Measurements from ENCODE around the gene R3HDM2. TPM values are rescaled to one million over a fixed set of nuclear protein-coding genes. Genes with fewer than 3 reads are reported as not detected.

R3HDM2 gene
- total RNA-seq, 2 donors from 2014 or later = 101 to 115 TPM

DNA sequence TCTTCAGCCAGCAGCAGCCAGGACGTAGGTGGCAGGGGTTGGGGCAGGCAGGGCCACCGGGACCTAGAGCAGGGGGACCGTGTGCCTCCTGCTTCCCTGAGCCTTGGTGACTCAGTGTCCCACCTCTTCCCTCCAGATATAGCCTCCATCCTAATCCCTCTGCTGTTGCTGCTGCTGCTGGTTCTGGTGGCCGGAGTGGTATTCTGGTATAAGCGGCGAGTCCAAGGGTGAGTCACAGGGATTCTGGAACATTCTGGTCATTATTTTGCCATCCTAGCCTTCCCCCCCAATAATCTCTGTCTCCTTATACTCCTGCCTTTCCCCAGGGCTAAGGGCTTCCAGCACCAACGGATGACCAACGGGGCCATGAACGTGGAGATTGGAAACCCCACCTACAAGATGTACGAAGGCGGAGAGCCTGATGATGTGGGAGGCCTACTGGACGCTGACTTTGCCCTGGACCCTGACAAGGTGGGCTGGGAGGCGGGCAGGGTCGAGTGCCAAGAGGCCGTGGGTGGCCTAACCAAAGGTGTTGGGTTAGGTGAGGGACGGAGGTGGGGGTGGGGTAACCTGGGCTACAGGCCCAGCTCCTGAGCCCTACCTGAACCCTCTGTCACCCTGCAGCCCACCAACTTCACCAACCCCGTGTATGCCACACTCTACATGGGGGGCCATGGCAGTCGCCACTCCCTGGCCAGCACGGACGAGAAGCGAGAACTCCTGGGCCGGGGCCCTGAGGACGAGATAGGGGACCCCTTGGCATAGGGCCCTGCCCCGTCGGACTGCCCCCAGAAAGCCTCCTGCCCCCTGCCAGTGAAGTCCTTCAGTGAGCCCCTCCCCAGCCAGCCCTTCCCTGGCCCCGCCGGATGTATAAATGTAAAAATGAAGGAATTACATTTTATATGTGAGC, 218.8 kb downstream of the R3HDM2 start:
- no peak overlapping the region for H3K27ac Mint-ChIP-seq
- H3K27me3 Mint-ChIP-seq = peaks cover 29% of the 10 kb centered on the region
- peaks cover 24% of the 10 kb centered on the region for H3K4me1 Mint-ChIP-seq
- DNase-seq = no peak
- no peaks in the 10 kb centered on the region for H3K9me3 ChIP-seq (ENCODE audit: control insufficient read depth, low read length, poor library complexity, severe bottlenecking)
- no peaks in the 10 kb centered on the region for H3K36me3 Mint-ChIP-seq (ENCODE audit: low read depth)
- H3K4me3 Mint-ChIP-seq = no peak overlapping the region
- ATAC-seq = no peak

DNA sequence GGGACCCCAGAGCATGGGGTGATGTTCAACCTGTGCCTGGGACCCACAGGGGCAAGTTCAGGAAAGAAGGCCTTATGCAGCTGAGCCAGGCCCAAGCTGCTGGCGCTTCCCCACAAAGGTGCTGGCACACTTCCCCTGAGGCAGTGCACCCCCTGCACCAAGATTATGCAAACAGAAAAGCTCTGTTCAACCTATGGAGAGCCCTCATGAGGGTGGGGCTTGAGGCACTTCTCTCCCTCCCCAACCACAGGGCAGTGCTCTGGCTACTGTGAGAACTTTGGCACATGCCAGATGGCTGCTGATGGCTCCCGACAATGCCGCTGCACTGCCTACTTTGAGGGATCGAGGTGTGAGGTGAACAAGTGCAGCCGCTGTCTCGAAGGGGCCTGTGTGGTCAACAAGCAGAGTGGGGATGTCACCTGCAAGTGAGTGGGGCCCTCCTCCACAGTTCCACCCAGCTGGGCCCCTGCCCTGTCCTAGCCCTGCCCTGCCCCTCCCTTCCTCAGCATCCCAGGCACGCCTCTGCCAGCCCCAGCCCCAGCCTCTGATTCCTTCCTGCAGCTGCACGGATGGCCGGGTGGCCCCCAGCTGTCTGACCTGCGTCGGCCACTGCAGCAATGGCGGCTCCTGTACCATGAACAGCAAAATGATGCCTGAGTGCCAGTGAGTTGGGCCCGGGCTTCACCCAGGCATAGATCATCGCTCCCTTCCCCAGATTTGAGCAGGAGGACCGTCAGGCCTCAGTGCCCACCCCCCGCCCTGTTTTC, 219.7 kb downstream of the R3HDM2 start:
- Mint-ChIP-seq H3K27ac (no peak overlapping the region), H3K4me3 (no peak overlapping the region), H3K27me3 (peaks cover 29% of the 10 kb centered on the region), H3K4me1 (peaks cover 24% of the 10 kb centered on the region), H3K36me3 (ENCODE audit: low read depth) (no peaks in the 10 kb centered on the region)
- H3K9me3 ChIP-seq (ENCODE audit: control insufficient read depth, low read length, poor library complexity, severe bottlenecking) = no peaks in the 10 kb centered on the region
- DNase-seq (no peak), ATAC-seq (no peak)

DNA sequence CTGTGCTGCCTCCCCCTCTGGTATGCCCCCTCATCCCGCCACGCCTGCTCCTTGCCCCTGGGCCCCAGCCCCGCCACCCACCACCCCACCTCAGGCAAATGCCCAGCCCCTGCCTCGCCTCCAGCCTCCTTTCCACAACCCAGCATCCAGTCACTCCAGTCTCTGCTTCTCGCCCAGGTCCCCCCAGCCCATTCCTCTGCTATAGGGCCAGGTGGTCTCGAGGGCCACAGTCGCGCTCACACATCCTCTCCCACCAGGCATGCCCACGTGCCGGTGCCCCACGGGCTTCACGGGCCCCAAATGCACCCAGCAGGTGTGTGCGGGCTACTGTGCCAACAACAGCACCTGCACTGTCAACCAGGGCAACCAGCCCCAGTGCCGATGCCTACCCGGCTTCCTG, 220.4 kb downstream of the R3HDM2 start:
- H3K4me1 Mint-ChIP-seq = peaks cover 18% of the 10 kb centered on the region
- DNase-seq (no peak), ATAC-seq (no peak)
- no peak overlapping the region for H3K27ac Mint-ChIP-seq
- peaks cover 23% of the 10 kb centered on the region for H3K27me3 Mint-ChIP-seq
- no peaks in the 10 kb centered on the region for H3K36me3 Mint-ChIP-seq (ENCODE audit: low read depth)
- no peaks in the 10 kb centered on the region for H3K9me3 ChIP-seq (ENCODE audit: control insufficient read depth, low read length, poor library complexity, severe bottlenecking)
- no peak overlapping the region for H3K4me3 Mint-ChIP-seq

DNA sequence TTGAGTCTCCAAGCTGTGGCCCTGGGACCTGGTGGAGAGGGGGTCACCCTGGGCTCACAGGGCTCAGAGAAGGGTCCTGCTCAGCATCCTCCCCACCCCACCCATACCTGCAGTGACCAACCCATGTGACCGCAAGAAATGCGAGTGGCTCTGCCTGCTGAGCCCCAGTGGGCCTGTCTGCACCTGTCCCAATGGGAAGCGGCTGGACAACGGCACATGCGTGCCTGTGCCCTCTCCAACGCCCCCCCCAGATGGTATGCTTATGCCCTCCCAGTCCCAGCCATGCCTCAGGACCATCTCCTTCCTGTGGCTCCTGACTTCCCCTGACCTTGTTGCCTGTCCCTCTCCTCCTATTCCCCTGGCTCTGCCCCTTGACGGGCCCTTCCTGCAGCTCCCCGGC, 220.9 kb downstream of the R3HDM2 start:
- Mint-ChIP-seq H3K27me3 (peaks cover 17% of the 10 kb centered on the region), H3K36me3 (ENCODE audit: low read depth) (no peaks in the 10 kb centered on the region), H3K4me1 (peaks cover 14% of the 10 kb centered on the region), H3K4me3 (no peak overlapping the region), H3K27ac (no peak overlapping the region)
- no peaks in the 10 kb centered on the region for H3K9me3 ChIP-seq (ENCODE audit: control insufficient read depth, low read length, poor library complexity, severe bottlenecking)
- DNase-seq = no peak
- ATAC-seq = no peak

DNA sequence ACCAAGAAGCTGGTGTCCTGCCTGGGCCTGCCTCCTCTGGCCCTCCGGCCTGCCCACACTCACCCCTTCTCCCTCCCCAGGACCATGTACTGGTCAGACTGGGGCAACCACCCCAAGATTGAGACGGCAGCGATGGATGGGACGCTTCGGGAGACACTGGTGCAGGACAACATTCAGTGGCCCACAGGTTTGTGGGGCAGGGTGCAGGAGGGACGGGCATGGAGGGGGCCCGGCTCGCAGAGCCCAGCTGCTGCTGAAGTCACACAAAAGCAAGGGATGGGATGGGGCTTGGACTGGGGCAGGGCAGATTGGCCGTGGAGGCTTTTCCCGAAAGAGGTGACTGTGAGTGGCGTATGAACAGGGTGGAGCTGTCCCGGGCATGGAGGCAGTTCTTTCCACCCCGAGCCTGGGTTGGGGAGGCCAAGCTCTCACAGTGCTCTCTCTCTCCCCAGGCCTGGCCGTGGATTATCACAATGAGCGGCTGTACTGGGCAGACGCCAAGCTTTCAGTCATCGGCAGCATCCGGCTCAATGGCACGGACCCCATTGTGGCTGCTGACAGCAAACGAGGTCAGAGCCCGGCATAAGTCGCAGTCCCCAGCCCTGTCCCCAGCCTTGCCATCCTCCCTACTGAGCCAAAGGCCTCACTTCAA, 222.1 kb downstream of the R3HDM2 start:
- ATAC-seq (no peak), DNase-seq (no peak)
- Mint-ChIP-seq H3K36me3 (ENCODE audit: low read depth) (no peaks in the 10 kb centered on the region), H3K27ac (no peak overlapping the region), H3K27me3 (peaks cover 6% of the 10 kb centered on the region), H3K4me3 (no peak overlapping the region), H3K4me1 (peaks cover 6% of the 10 kb centered on the region)
- H3K9me3 ChIP-seq (ENCODE audit: control insufficient read depth, low read length, poor library complexity, severe bottlenecking) = no peaks in the 10 kb centered on the region

DNA sequence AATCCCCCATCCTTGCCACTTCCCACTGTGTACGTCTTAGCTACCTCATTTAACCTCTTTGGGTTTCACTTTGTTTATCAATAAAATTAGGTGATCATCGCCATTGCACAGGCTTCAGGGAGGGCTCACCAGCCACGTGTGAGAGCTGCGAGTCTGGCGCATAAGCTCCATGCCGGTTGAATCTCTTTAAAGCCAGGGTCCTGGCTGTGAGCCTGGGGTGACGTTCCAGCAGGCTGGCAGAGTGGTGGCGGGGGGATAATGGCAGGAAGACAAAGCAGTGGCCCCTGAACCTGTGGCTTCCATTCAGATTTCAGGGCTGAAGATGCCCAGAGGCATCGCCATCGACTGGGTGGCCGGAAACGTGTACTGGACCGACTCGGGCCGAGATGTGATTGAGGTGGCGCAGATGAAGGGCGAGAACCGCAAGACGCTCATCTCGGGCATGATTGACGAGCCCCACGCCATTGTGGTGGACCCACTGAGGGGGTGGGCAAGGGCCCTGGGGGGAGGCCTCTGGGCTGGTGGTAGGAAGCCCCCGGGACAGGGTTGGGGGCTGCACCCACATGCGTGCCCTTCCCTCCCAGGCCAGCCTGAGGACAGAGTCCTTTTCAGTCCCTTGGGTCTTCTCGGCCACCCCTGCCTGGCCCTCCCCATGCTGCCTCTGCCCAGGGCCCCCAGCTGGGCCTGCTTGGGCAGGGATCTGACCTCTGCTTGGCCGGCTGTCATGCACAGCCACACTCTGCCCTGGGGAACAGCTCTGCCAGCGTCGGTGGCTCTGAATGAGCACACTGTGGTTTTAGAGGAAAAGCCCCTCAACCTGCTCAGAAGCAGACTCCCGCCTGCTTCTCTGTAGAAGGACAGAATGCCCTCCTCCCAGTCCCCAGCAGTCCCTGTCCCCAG, 222.9 kb downstream of the R3HDM2 start:
- H3K27me3 Mint-ChIP-seq = no peaks in the 10 kb centered on the region

DNA sequence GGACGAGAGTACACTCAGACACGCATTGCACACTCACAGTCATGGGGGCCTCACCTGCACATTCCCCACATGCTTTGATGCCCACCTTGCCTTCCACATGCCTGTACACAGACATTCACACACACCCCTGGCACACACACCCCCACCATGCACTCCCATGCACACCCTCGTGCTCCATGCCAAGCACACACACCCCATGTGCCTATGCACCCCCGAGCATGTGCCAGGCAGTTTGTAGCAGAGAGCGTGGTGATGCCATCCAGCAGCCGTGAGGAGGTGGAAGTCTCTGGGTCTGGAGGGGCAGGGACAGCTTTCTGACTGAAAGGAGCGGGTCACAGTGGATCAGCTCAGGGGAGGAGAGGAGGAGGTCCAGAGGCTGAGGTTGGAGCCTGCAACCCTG, 224.9 kb downstream of the R3HDM2 start:
- no peaks in the 10 kb centered on the region for H3K36me3 Mint-ChIP-seq (ENCODE audit: low read depth)
- H3K27me3 Mint-ChIP-seq = no peaks in the 10 kb centered on the region
- H3K4me3 Mint-ChIP-seq = no peak overlapping the region
- no peak overlapping the region for H3K27ac Mint-ChIP-seq
- DNase-seq = no peak
- no peak for ATAC-seq
- H3K9me3 ChIP-seq (ENCODE audit: control insufficient read depth, low read length, poor library complexity, severe bottlenecking) = no peaks in the 10 kb centered on the region
- no peaks in the 10 kb centered on the region for H3K4me1 Mint-ChIP-seq

More for the DNA sequence above, 222.9 kb downstream of the R3HDM2 start:
- no peak for ATAC-seq
- no peaks in the 10 kb centered on the region for H3K9me3 ChIP-seq (ENCODE audit: control insufficient read depth, low read length, poor library complexity, severe bottlenecking)
- no peak overlapping the region for H3K4me3 Mint-ChIP-seq
- H3K27ac Mint-ChIP-seq = no peak overlapping the region
- DNase-seq = no peak
- H3K4me1 Mint-ChIP-seq = no peaks in the 10 kb centered on the region
- H3K36me3 Mint-ChIP-seq (ENCODE audit: low read depth) = no peaks in the 10 kb centered on the region

DNA sequence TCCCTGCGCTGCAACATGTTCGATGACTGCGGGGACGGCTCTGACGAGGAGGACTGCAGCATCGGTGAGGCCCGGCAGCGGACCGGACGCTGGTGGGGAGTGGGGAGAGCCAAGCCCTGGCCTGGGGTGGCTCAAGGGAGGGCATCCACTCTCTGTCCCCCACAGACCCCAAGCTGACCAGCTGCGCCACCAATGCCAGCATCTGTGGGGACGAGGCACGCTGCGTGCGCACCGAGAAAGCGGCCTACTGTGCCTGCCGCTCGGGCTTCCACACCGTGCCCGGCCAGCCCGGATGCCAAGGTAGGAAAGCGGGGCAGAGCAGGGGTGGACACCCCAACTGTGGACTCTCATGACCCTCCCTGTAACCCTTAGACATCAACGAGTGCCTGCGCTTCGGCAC, 225.7 kb downstream of the R3HDM2 start:
- H3K4me3 Mint-ChIP-seq = no peak overlapping the region
- DNase-seq (no peak), ATAC-seq (no peak)
- no peaks in the 10 kb centered on the region for H3K36me3 Mint-ChIP-seq (ENCODE audit: low read depth)
- H3K9me3 ChIP-seq (ENCODE audit: control insufficient read depth, low read length, poor library complexity, severe bottlenecking) = no peaks in the 10 kb centered on the region
- H3K27me3 Mint-ChIP-seq = no peaks in the 10 kb centered on the region
- H3K27ac Mint-ChIP-seq = no peak overlapping the region
- H3K4me1 Mint-ChIP-seq = no peaks in the 10 kb centered on the region

DNA sequence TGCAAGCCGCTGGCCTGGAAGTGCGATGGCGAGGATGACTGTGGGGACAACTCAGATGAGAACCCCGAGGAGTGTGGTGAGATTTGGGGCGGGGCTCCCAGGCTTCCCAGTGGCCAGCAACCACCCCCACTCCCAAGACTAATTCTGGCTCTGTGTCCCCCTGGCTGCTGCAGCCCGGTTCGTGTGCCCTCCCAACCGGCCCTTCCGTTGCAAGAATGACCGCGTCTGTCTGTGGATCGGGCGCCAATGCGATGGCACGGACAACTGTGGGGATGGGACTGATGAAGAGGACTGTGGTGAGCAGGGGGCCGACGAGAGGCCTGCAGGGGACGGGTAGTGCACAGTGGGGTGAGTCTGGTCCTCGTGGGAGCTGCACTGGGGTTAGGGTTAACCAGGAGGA, 226.4 kb downstream of the R3HDM2 start:
- H3K4me1 Mint-ChIP-seq = no peaks in the 10 kb centered on the region
- no peaks in the 10 kb centered on the region for H3K27me3 Mint-ChIP-seq
- H3K9me3 ChIP-seq (ENCODE audit: control insufficient read depth, low read length, poor library complexity, severe bottlenecking) = no peaks in the 10 kb centered on the region
- DNase-seq = no peak
- no peak overlapping the region for H3K27ac Mint-ChIP-seq
- H3K36me3 Mint-ChIP-seq (ENCODE audit: low read depth) = no peaks in the 10 kb centered on the region
- ATAC-seq = no peak
- no peak overlapping the region for H3K4me3 Mint-ChIP-seq

DNA sequence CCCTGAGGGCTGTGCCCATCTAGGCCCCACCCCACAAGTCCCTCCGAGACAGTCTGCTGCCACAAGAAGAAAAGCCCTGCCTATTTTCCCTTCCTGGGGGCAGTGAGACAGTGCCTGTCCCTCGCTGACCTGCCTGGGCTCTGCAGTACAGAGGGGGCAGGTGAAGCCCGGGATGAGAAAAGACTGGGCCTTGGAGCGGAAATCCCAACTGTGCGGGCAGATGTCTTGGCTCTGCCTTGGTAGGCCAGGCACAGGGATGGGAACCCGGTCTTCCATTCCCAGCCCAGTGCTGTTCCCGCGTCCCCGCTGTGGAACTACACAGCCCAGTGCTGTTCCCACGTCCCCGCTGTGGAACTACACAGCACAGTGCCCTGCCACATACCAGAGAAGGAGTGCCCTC, 227.1 kb downstream of the R3HDM2 start:
- Mint-ChIP-seq H3K4me1 (no peaks in the 10 kb centered on the region), H3K4me3 (no peak overlapping the region), H3K36me3 (ENCODE audit: low read depth) (no peaks in the 10 kb centered on the region), H3K27me3 (no peaks in the 10 kb centered on the region), H3K27ac (no peak overlapping the region)
- ATAC-seq (no peak), DNase-seq (no peak)
- H3K9me3 ChIP-seq (ENCODE audit: control insufficient read depth, low read length, poor library complexity, severe bottlenecking) = no peaks in the 10 kb centered on the region

All from T-helper 17 cell (primary cell).